HCT116 (cell line): ENCODE results near the gene MEN1. TPM values are rescaled to one million over a fixed set of nuclear protein-coding genes. Genes with fewer than 3 reads are reported as not detected.

Experiments
- ATAC-seq: fragments of 200-7000 bp; cut with Tn5 transposase; 2 replicates; pipeline ENCODE4 v1.9.1; 2020; ENCODE audit warnings: mild to moderate bottlenecking, moderate library complexity
- BruUV-seq: library from RNA; stranded (reverse); fragments of 400-500 nt; replicated peaks from 2 replicates; lab custom pipeline; 2021; lab: Mats Ljungman, UMichigan
- CTCF ChIA-PET: fragments of 300-600 bp; sonication (Branson Sonifier 250); formaldehyde crosslinking; loops from one replicate; lab custom pipeline; 2021; ENCODE audit warnings: antibody characterized with exemption; lab: Charles Lee
- POLR2A ChIA-PET: fragments of 300-600, 350-600 bp; sonication (Branson Sonifier 250); formaldehyde crosslinking; loops from one replicate; lab custom pipeline; 2021; ENCODE audit warnings: antibody characterized with exemption; lab: Charles Lee
- RAD21 ChIA-PET, 2 experiments: fragments of 300-600 bp; sonication (Branson Sonifier 250); formaldehyde crosslinking; loops; one replicate each; lab custom pipeline; 2023; ENCODE audit warnings: low total read pairs in 2 of 2; ENCODE audit not compliant: uncharacterized antibody in 2 of 2, unreplicated experiment in 2 of 2, low non-redundant PET in 1 of 2; lab: Charles Lee
- DNase-seq: peaks from one replicate; pipeline ENCODE4 v3.0.0-alpha.2; 2010; ENCODE audit warnings: low read depth, low spot score
- H2AFZ ChIP-seq: fragments of 200-600 bp; shearing (Covaris generic), sonication (generic); 2 replicates; pipeline ENCODE4 v1.6.1; 2017; ENCODE audit warnings: low read depth, mixed run types, mixed read lengths, antibody characterized with exemption, low read length; ENCODE audit not compliant: poor library complexity, severe bottlenecking
- H3K27ac ChIP-seq: 2 replicates; pipeline ENCODE4 v1.5.1; 2012; ENCODE audit warnings: low read depth, low read length
- H3K27me3 ChIP-seq: fragments of 200-600 bp; sonication (generic); 2 replicates; pipeline ENCODE4 v1.6.1; 2016; ENCODE audit warnings: mixed run types, low read length, mixed read lengths; ENCODE audit not compliant: insufficient read depth
- H3K36me3 ChIP-seq, 2 experiments: fragments of 200-500 bp in 1 of 2; fragments of 200-600 bp in 1 of 2; sonication (Bioruptor generic) in 1 of 2; sonication (generic) in 1 of 2; 2 replicates each; pipeline versions ENCODE4 v1.5.1 to v1.6.1; 2014 to 2016; ENCODE audit warnings: low read length in 2 of 2, inconsistent platforms in 1 of 2, mixed read lengths in 1 of 2, mixed run types in 1 of 2; ENCODE audit not compliant: insufficient read depth in 2 of 2, control insufficient read depth in 1 of 2
- H3K4me1 ChIP-seq, 2 experiments: fragments of 200-600 bp in 1 of 2; sonication (generic) in 1 of 2; 2 replicates each; pipeline versions ENCODE4 v1.5.1 to v1.6.1; 2012 to 2017; ENCODE audit warnings: low read length in 2 of 2, inconsistent platforms in 1 of 2, mild to moderate bottlenecking in 1 of 2, mixed read lengths in 1 of 2, mixed run types in 1 of 2, moderate library complexity in 1 of 2; ENCODE audit not compliant: insufficient read depth in 2 of 2, control insufficient read depth in 1 of 2
- H3K4me2 ChIP-seq: fragments of 200-600 bp; sonication (generic); 2 replicates; pipeline ENCODE4 v1.6.1; 2017; ENCODE audit warnings: mixed run types, low read length, mixed read lengths
- H3K4me3 ChIP-seq, 2 experiments: fragments of 200-600 bp in 1 of 2; sonication (generic) in 1 of 2; replicated peaks in 1 of 2; 2 replicates each; pipeline ENCODE4 v1.5.1; 2011 to 2016; ENCODE audit warnings: low read length in 2 of 2, control low read depth in 1 of 2, low read depth in 1 of 2, mild to moderate bottlenecking in 1 of 2, mixed read lengths in 1 of 2, mixed run types in 1 of 2
- H3K79me2 ChIP-seq: fragments of 200-600 bp; sonication (generic); 2 replicates; pipeline ENCODE4 v1.6.1; 2017; ENCODE audit warnings: mild to moderate bottlenecking, mixed run types, low read length, moderate library complexity, mixed read lengths; ENCODE audit not compliant: insufficient read depth
- H3K9ac ChIP-seq: fragments of 200-600 bp; sonication (generic); 2 replicates; pipeline ENCODE4 v1.6.1; 2016; ENCODE audit warnings: low read length, mixed read lengths
- H3K9me2 ChIP-seq: fragments of 200-600 bp; sonication (generic), shearing (Covaris generic); 2 replicates; pipeline ENCODE4 v1.6.1; 2017; ENCODE audit warnings: mixed run types, mild to moderate bottlenecking, moderate library complexity; ENCODE audit not compliant: insufficient read depth
- H3K9me3 ChIP-seq, 2 experiments: fragments of 200-500 bp in 1 of 2; fragments of 200-600 bp in 1 of 2; sonication (Bioruptor generic) in 1 of 2; sonication (generic) in 1 of 2; 2 replicates each; pipeline ENCODE4 v1.6.1; 2014 to 2017; ENCODE audit warnings: low read length in 2 of 2, mixed read lengths in 2 of 2, inconsistent platforms in 1 of 2, low read depth in 1 of 2, mild to moderate bottlenecking in 1 of 2, mixed run types in 1 of 2, moderate library complexity in 1 of 2; ENCODE audit not compliant: control insufficient read depth in 1 of 2, insufficient read depth in 1 of 2
- H4K20me1 ChIP-seq: fragments of 200-600 bp; sonication (generic), shearing (Covaris generic); 2 replicates; pipeline ENCODE4 v1.6.1; 2017; ENCODE audit warnings: mixed run types, mild to moderate bottlenecking, moderate library complexity; ENCODE audit not compliant: insufficient read depth
- CBX3 ChIP-seq: IDR thresholded peaks from 2 replicates; pipeline ENCODE4 v1.6.1; 2012; ENCODE audit warnings: low read depth
- EGR1 ChIP-seq: IDR thresholded peaks from 2 replicates; pipeline ENCODE4 v1.6.1; 2012; ENCODE audit warnings: low read depth
- ELF1 ChIP-seq: IDR thresholded peaks from 2 replicates; pipeline ENCODE4 v1.6.1; 2012; ENCODE audit warnings: low read depth, borderline replicate concordance
- EZH2 ChIP-seq: fragments of 200-600 bp; sonication (generic); IDR thresholded peaks from 2 replicates; pipeline ENCODE4 v1.6.1; 2017; ENCODE audit warnings: antibody characterized with exemption, mixed run types
- EZH2phosphoT487 ChIP-seq: fragments of 200-600 bp; IDR thresholded peaks from 2 replicates; pipeline ENCODE4 v1.6.1; 2018; ENCODE audit warnings: antibody characterized with exemption, borderline replicate concordance
- FOSL1 ChIP-seq: IDR thresholded peaks from 2 replicates; pipeline ENCODE4 v1.6.1; 2012; ENCODE audit warnings: low read depth
- POLR2AphosphoS5 ChIP-seq: IDR thresholded peaks from 2 replicates; pipeline ENCODE4 v1.6.1; 2011; ENCODE audit warnings: mild to moderate bottlenecking, low read depth, low read length, moderate library complexity
- SP1 ChIP-seq: IDR thresholded peaks from 2 replicates; pipeline ENCODE4 v1.6.1; 2012; ENCODE audit warnings: low read depth
- SRF ChIP-seq: IDR thresholded peaks from 2 replicates; pipeline ENCODE4 v1.6.1; 2012; ENCODE audit warnings: low read depth
- YY1 ChIP-seq: IDR thresholded peaks from 2 replicates; pipeline ENCODE4 v1.6.1; 2011; ENCODE audit warnings: low read length, low read depth, moderate library complexity, mild to moderate bottlenecking; ENCODE audit not compliant: insufficient replicate concordance; ENCODE audit errors: extremely low read depth
- ZFX ChIP-seq: fragments of 450-650 bp; IDR thresholded peaks from 2 replicates; pipeline ENCODE4 v1.6.1; 2017
- intact Hi-C: fragments of 100-400 bp; cut with micrococcal nuclease; formaldehyde crosslinking; loops from 2 replicates; pipeline ENCODE4 v1.10.0; 2022
- total RNA-seq: library from RNA; stranded (reverse); gene quantifications from one replicate; pipeline ENCODE4 v1.2.1, GENCODE V29; 2021; ENCODE audit not compliant: unreplicated experiment
- TF ChIP-seq, protein P1 (sequence below): IDR thresholded peaks from 2 replicates; pipeline ENCODE4 v1.6.1; 2012
- TF ChIP-seq, protein P2 (sequence below): IDR thresholded peaks from 2 replicates; pipeline ENCODE4 v1.6.1; 2011; ENCODE audit warnings: mild to moderate bottlenecking, low read length, moderate library complexity; ENCODE audit not compliant: insufficient replicate concordance; ENCODE audit errors: extremely low read depth

MEN1 gene
- total RNA-seq, 1 experiment from 2014 or later = 62.1 TPM

- H3K9me3 ChIP-seq = no peaks in the 10 kb centered on the region
- ATAC-seq (no peak), DNase-seq (no peak)
- no peak overlapping the region for H3K4me3 ChIP-seq
- intact Hi-C loops = no loop called here
- no peak overlapping the region for H2AFZ ChIP-seq
- H3K27me3 ChIP-seq = no peaks in the 10 kb centered on the region
- POLR2A ChIA-PET = no interaction called here
- RAD21 ChIA-PET = no interaction called here
- no peak overlapping the region for H3K27ac ChIP-seq
- no peak overlapping the region for H3K9ac ChIP-seq
- CTCF ChIA-PET = no interaction called here
- H3K4me1 ChIP-seq = peaks cover 0 to 4% of the 10 kb centered on the region in 2 experiments; a peak in 1 of 4 replicates
- no peaks in the 10 kb centered on the region for H3K79me2 ChIP-seq
- H3K4me2 ChIP-seq = no peak overlapping the region
- no peaks in the 10 kb centered on the region for H3K9me2 ChIP-seq
- no peaks in the 10 kb centered on the region for H4K20me1 ChIP-seq
- TF ChIP-seq POLR2AphosphoS5 (no peak), ELF1 (no peak), YY1 (no peak), SP1 (no peak), SRF (no peak), ZFX (no peak), EZH2 (no peak), EGR1 (no peak), CBX3 (no peak), FOSL1 (no peak), EZH2phosphoT487 (no peak)
- TF ChIP-seq, protein P1, sequence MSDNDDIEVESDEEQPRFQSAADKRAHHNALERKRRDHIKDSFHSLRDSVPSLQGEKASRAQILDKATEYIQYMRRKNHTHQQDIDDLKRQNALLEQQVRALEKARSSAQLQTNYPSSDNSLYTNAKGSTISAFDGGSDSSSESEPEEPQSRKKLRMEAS = no peak
- TF ChIP-seq, protein P2, sequence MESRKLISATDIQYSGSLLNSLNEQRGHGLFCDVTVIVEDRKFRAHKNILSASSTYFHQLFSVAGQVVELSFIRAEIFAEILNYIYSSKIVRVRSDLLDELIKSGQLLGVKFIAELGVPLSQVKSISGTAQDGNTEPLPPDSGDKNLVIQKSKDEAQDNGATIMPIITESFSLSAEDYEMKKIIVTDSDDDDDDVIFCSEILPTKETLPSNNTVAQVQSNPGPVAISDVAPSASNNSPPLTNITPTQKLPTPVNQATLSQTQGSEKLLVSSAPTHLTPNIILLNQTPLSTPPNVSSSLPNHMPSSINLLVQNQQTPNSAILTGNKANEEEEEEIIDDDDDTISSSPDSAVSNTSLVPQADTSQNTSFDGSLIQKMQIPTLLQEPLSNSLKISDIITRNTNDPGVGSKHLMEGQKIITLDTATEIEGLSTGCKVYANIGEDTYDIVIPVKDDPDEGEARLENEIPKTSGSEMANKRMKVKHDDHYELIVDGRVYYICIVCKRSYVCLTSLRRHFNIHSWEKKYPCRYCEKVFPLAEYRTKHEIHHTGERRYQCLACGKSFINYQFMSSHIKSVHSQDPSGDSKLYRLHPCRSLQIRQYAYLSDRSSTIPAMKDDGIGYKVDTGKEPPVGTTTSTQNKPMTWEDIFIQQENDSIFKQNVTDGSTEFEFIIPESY = no peak
- H3K36me3 ChIP-seq = peaks cover 17 to 19% of the 10 kb centered on the region in 2 experiments; a peak in 2 of 4 replicates
- no TSS peak for BruUV-seq
Measured at GRCh38 chr11:64829536-64830251, 19.3 kb upstream of the MEN1 start.
